Measurements from ENCODE around the gene UGT1A9.
A peak's percentile ranks its signal among the peaks of the same experiment; 100 is the strongest.
"Not testable (repeated sequence)": the region's sequence is repeated elsewhere in the genome, so short reads cannot be mapped to it uniquely, and the experiment has no call there.

The UGT1A9 gene

DNA sequence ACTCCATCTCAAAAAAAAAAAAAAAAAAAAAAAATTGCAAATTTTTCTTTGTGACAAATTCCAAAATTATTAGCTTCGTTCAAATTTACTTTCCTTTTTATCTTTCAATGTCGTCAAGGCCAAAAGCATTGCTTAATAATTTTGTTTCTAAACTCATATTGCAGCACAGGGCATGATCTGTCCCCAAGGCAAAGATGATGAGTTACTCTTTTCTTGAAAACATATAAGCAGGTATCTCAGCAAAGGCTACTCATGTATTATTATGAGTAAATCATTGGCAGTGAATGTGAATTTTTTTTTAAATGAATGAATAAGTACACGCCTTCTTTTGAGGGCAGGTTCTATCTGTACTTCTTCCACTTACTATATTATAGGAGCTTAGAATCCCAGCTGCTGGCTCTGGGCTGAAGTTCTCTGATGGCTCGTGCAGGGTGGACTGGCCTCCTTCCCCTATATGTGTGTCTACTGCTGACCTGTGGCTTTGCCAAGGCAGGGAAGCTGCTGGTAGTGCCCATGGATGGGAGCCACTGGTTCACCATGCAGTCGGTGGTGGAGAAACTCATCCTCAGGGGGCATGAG is 9.9 kb downstream of the UGT1A9 start, which contains the start of gene UGT1A7:
TSS of gene UGT1A7 (plus strand) at position 381 of the 579 bp plus-strand sequence. CDS start at position 418, 37 bp downstream.
- DNase-seq = no peak

GRCh38 chr2:233684640-233685039 is 12.9 kb downstream of the UGT1A9 start:
- no peak for DNase-seq

DNA sequence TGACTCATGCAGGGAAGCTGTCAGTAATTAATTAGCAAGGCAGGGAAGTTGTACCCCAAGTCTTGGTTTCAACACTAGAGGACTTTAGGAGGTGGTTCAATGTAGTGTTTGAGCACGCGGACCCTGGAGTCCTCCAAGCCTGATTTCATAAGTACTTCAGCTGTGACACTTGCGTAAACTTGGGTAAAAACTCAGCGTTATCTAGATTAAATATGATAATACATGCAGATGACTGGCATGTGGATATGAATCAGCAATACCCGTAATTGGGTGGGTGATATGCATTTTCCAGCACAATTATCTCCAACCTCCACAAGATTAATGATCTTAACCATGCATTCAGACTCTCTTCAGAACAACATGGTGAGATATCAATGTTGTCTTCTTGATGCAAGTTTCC is 15.2 kb downstream of the UGT1A9 start:
- DNase-seq = no peak

DNA sequence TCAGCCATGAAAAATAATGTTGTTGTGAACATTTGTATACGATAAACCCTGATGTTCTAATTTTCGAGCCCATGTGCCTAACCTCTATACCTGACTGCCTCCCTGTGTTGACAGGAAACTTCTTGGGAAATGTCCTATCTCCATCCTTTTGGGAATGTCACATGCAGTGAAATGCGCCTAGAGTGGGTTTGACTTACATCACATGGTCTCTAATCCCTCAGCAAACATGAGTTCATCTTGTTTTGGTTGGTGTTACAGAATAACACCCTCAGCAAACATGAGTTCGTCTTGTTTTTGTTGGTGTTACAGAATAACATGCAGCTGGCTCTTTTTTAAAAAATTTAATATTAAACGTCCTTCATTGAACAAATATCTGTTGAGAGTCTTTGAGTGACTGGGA is 16.6 kb downstream of the UGT1A9 start:
- no peak for DNase-seq

- DNase-seq = no peak
Measured at GRCh38 chr2:233689031-233689430, 17.3 kb downstream of the UGT1A9 start.

- no peak for DNase-seq
Measured at GRCh38 chr2:233689501-233689900, 17.8 kb downstream of the UGT1A9 start.

- no peak for DNase-seq
Measured at GRCh38 chr2:233690444-233690843, 18.7 kb downstream of the UGT1A9 start.

GRCh38 chr2:233691443-233692433 is 20.0 kb downstream of the UGT1A9 start:
- DNase-seq = no peak

DNA sequence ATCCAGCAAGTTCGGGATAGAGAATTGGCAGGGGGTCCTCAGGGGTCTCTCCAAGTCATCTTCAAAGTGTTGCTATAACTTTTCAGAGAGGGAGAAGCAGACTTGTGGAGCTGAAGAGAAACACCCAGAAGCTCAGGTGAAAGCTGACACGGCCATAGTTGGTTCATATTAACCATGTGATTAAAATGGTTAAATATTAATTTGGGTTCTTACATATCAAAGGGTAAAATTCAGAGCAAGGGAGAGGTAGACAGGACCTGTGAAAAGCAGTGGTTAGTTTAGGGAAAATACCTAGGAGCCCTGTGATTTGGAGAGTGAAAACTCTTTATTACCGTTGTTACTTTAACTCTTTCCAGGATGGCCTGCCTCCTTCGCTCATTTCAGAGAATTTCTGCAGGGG is 20.9 kb downstream of the UGT1A9 start, which contains the start of gene UGT1A6:
TSS of gene UGT1A6 (plus strand) at position 243 of the 400 bp plus-strand sequence. CDS start at position 358, 115 bp downstream.
- DNase-seq = no peak

GRCh38 chr2:233693963-233694362 is 22.3 kb downstream of the UGT1A9 start:
- no peak for DNase-seq

GRCh38 chr2:233698740-233699139 is 27.0 kb downstream of the UGT1A9 start:
- no peak for DNase-seq

DNA sequence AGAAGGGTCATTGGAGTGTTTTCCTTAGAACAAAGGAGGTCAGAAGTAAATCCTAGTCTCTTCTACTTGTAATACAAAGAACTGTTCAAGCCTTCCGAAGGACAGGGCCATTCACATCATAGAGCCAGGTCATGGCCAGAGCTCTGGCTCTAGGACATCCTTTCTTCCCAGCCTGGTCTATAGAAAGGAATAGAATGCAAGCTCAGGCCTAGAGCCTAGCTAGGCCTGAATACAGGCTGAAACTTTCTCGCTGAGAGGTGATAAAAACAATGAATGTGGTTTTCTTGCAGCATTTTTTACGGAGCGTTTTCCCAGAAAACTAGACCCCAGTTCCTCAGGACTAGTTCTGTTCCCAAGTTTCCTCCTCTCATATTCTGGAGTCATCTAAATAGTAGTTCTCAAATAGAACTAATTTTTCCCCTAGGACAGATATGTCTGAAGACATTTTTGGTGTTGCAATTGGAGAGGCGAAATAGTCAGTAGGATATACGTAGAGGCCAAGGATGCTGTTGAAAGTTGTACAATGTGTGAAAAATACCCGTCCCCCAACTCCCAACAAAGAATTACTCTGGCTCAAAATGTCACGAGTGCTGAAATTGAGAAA is 27.8 kb downstream of the UGT1A9 start:
- no peak for DNase-seq

DNA sequence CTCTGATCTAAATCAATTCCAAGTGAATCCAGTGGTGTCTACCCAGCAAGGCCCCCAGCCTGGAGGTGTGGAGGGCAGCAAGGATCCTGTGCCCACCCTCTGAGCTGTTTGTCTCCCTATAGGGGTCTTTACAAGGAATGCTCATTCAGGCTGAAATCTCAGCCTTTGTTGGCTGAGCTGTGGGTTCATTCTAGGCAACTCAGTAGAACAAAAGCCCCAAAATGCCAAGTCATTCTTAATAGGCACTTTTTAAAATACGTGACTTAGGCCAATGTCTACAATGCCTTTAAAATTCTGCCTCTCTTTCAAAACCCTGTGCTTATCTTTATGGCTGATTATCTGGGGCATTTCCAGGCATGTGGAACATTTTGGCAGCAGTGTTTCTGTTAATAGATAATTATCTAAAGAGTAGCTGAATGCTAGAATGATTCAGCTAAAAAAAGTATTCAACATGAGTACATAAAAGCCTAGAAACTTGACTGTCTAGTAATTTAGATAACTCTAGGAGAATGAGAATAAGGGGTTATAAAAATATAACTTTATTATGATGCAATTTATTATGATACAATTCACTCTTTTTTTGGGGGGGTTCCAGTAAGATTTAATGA is 28.4 kb downstream of the UGT1A9 start:
- DNase-seq = no peak

DNA sequence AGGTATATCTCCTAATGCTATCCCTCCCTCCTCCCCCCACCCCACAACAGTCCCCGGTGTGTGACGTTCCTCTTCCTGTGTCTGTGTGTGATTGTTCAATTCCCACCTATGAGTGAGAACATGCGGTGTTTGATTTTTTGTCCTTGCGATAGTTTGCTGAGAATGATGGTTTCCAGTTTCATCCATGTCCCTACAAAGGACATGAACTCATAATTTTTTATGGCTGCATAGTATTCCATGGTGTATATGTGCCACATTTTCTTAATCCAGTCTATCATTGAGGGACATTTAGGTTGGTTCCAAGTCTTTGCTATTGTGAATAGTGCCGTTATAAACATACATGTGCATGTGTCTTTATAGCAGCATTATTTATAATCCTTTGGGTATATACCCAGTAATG is 29.1 kb downstream of the UGT1A9 start:
- DNase-seq = not testable (repeated sequence)

DNA sequence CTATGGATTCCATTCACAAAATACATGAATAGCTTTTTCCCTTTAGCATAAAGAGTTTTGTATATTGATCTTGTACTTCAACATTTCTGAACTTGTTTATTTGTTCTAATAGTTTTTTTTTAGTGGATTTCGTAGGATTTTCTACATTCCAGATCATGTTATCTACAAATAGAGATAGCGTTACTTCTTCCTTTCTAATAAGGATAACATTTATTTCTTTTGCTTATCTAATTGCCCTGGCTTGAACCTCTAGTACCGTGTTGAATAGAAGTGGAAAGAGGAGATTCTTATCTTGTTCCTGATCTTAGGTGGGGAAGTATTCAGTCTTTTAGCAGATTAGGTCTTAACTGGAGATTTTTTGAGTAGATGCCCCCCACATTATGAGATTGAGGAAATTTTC is 30.5 kb downstream of the UGT1A9 start:
- no peak for DNase-seq

GRCh38 chr2:233705911-233706506 is 34.3 kb downstream of the UGT1A9 start:
- DNase-seq = no peak

GRCh38 chr2:233706720-233707119 is 35.0 kb downstream of the UGT1A9 start:
- no peak for DNase-seq

- no peak for DNase-seq
Measured at GRCh38 chr2:233707940-233708644, 36.4 kb downstream of the UGT1A9 start.

GRCh38 chr2:233708942-233709341 is 37.2 kb downstream of the UGT1A9 start:
- DNase-seq = no peak

DNA sequence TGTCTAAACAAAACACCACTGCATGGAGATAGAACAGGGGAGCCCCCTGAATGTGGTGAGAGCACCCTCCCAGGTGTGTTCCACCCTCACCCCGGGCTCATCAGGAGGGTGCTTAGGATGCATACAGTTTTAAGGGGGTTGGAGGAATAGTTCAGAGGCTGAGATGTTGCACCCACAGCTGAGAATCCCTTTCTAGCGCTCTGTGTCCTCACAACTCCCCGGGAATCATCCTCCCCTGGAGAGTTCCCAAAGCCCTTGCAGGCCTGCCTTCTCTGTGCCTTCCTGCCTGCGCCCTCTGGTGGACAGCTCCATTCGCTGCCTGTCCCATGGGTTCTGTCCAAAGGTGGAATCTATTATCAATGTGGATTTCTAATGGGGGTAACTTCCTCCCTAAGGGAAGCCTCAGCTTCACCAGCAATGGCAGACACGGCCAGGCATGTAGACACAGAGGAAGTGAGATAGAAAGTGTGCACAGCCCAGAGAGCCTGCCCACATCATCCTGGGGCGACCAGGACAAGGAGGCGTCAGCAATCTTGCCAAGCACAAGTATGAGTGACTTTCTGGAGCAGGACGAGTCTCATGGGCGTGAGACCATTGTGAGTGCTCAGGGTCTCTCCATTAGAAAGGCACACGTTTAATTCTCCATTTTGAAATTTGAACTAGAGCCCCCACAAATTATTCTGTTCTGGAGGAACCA is 39.8 kb downstream of the UGT1A9 start:
- peak; percentile 70 for DNase-seq

DNA sequence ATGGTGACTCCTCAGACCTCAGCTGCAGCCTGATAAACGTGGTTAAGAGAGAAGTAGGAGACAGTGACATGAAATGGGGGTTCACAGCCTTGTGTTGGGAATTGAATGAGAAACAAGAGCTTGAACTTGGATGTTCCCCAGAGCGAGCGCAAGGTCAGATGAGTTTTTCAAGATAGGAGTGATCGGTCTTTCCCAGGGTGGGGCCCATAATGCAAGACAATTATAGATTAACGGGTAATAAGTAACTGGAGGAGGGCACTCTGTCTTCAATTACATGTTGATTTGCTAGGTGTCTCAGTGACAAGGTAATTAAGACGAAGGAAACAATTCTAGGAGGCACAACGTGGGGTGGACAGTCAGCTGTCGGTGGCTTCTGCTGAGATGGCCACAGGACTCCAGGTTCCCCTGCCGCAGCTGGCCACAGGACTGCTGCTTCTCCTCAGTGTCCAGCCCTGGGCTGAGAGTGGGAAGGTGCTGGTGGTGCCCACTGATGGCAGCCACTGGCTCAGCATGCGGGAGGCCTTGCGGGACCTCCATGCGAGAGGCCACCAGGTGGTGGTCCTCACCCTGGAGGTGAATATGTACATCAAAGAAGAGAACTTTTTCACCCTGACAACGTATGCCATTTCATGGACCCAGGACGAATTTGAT is 41.0 kb downstream of the UGT1A9 start, which contains the start of gene UGT1A5:
TSS of gene UGT1A5 (plus strand) at position 297 of the 651 bp plus-strand sequence. CDS start at position 382, 85 bp downstream.
- DNase-seq = no peak

Data from CD4-positive, alpha-beta T cell treated with Interleukin-17A for 4 hours (primary cell).